Left colon (tissue), 2 donors: ENCODE data around the gene AGRN. TPM values are rescaled to one million over a fixed set of nuclear protein-coding genes. Genes with fewer than 3 reads are reported as not detected.

Experiments used
- ATAC-seq: fragments of 200-7000 bp; cut with Tn5 transposase; one replicate; pipeline ENCODE4 v1.9.1; 2020; ENCODE audit warnings: mild to moderate bottlenecking, moderate library complexity
- DNase-seq, 2 donors: peaks; one replicate each; pipeline ENCODE4 v3.0.0-alpha.2; 2020
- intact Hi-C, 2 donors: fragments of 100-400 bp; cut with DNase I in 1 of 2; cut with micrococcal nuclease in 1 of 2; formaldehyde crosslinking; loops; one replicate each; pipeline versions ENCODE4 v1.11.2 to v1.14.0; 2022; cut with DNase I, micrococcal nuclease
- total RNA-seq, 2 donors: library from RNA; stranded (reverse); fragmentation: NEBNext Ultra II Directional; extraction: Animal tissue kit (Norgen Biotek cat#: 25700); gene quantifications; one replicate each; pipeline ENCODE4 v1.2.1, GENCODE V29; 2021
- donor health status: DM: no; HTN: no; CAD: no.
- donor health status: DM: yes; HTN: yes; CAD: no.

AGRN gene
- total RNA-seq, 2 donors from 2014 or later: 54.0 to 59.5 TPM

DNA sequence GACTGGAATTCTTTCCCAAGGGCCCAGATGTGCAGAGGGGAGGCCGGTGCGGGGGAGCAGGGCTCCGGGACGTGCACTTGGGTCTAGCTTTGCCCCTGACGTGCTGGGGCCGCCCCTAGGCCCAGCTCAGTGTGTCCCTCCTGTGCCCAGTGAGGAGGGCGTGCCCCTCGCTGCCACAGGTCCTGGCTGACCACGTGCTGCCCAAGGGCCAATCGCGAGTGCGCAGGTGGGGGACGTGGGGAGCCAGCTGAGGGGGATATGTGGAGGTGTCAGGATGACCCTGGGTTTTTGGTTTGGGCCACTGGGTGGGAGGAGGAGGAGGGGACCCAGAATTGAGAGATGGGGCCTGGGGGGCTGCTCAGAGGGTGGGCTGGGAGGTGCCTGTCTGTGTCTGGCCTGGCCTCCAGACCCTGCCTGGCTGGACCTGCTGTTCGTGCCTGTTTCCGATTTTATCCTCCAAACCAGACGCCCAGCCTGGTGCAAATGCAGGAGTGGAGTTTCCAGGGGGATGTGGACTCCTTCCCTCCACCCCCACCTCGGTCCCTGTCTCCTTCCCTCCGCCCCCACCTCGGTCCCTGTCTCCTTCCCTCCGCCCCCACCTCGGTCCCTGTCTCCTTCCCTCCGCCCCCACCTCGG lies 60.3 kb downstream of the AGRN start:
- DNase-seq (peak; percentile 68 to 72), ATAC-seq (peak; percentile 82)
- intact Hi-C loops: no loop called here

DNA sequence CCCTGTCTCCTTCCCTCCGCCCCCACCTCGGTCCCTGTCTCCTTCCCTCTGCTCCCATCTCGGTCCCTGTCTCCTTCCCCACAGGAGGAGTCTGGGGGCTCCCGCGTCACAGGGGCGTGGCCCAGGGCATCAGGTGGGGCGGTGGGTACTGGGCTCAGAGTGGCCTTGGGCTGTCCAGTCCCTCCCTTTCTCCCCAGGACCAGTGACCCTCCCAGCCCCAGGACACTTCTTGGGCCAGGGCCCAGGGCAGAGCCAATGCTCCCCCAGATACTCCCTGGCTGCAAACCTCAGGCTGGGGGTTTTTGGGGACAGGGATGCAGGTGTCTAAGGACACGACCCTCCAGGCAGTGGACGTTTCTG lies 61.0 kb downstream of the AGRN start:
- ATAC-seq (no peak), DNase-seq (peak; percentile 12 to 28)
- intact Hi-C loops: no loop called here

DNA sequence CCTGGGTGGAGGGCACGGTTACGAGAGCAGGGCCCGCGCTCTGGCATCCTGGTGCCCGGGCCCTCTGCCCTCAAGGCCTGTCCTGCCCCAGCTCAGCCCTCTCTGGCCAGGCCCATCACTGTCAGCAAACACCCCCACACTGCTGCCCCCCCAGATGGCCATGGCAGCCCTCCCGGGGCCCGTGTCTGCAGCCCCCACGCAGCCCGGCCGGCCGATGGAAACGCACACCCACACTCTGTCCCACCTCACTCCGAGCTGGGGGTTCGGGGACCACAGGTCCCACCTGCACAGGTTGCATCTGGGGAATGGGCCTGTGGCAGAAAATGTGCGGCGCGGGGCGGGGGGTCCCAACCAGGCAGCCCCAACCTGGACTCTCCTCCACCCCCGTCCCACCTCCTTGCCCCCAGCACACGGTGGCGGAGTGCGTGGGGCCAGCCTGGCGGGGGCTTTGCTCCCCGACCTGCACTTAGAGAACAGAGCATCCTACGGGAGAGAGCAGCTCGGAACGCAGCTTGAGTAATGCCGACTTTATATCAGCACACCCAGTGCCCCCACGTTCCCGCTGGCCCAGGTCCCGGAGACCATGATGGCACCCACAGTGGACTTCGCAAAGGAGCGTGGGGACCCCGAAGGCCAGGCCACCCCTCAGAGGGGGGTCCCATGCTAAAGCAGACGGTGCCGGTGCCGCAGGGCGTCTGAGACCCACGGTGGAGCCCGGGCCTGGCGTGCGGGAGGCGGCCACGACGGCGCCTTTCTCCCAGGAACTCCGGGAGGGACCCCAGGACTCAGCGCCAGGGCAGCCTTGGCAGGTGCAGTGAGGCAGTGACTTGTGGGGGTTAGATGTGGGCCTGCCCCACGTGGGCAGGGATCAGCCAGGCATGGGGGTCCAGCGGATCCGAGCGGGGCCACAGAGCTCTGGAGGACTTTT lies 61.7 kb downstream of the AGRN start:
- ATAC-seq (no peak), DNase-seq (peak; percentile 4 to 27)
- intact Hi-C loops: no loop called here

DNA sequence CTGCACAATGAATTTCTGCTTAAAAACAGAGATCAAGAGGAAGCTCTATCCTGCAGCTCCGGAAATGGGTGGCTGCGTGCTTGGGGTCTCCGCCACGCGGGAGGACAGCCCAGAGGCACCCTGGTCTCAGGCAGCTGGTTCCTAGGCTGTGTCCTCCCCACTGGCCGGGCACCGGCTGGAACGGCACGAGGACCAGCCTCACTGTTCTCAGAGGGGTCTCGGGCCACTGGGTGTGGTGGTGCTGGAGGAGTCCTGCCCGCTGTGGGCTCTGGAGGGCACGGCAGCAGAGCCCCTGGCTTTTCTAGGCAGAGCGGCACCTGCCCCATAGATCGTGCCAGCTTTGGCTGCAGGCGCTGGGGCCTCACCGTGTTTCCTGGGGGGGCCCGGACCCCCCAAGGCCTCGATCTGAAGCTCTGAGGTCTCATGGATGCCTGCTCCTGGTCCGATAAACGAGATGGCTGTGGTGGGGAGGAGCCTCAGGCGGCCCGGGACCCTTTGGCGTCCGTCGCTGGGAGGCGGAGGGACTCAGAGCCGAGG lies 62.4 kb downstream of the AGRN start:
- intact Hi-C loops: no loop called here
- ATAC-seq: no peak
- DNase-seq: peak; percentile 4 to 27

DNA sequence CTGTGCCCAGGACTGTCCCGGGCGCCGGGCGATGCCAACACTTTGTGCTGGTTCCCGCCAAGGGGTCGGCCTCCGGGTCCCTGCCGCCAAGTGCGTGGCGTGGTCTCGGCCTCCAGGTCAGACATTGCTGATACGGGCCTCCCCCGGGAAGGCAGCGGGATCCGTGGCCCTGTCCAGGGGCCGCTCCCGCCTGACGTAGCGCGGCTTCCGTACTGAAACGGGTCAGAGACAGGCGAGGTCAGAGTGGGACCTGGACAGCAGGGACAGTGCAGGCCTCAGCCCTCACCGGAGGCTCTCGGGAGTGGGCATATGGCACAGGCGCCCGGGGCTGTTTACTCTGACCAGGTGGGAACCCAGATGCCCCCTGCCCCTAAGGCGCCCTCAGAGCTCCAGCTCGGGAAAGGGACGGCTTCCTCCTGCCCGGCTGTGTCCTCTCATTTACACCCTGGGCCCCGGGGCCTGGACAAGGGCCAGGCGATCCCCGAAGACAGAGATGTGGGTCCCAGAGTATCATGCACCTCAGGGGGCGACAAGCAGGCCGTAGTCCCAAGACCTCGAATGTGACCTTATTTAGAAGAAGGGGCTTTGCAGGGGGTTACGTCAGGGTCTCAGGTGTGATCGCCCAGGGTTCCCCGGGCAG lies 63.0 kb downstream of the AGRN start:
- ATAC-seq (no peak), DNase-seq (peak; percentile 6 to 20)
- intact Hi-C loops: no loop called here

DNA sequence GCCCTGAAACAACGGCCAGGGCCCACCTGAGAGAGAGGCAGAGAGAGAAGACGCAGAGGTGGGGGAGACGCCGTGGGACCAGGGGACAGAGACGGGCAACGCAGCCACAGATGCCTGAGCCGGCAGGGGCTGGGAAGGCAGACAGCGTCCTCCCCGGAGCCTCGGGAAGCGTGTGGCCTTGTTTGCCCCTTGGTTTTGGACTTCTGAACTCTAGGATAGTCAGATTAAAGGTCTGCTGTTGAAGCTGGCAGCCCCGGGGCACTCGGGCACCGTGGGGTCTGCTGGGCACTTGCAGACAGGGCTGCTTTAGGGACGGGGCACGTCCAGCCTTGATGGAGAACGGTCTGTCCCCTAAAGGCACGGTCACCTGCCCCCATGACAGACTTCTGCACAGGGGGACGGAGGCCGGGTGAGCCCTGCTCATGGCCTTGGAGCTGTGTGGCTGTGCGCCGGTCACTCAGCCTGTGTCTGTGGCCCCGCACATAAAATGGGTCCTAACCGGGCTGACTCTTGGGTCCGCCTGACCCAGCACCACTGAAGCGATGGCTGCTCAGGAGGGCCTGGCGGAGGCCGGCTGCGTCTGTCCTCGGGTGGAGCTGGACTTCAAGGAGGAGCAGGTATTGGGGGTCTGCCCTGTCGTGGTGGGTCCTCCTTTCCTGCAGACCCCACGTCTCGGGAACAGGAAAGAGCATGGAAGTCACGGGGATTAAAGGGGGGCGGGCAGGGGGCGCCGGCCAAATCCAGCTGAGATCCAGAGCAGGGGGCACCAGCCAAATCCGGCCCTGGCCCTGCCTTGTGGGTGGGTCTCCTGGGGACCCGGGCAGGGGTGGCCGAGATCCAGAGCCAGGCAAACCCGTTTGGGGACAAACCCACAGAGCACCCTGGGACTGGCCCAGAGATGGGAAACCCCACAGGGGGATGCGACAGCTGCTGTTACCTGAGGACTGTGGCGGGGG lies 63.8 kb downstream of the AGRN start:
- peak in 1 of 2 donors; percentile 21 for DNase-seq
- intact Hi-C loops: no loop called here
- no peak for ATAC-seq

DNA sequence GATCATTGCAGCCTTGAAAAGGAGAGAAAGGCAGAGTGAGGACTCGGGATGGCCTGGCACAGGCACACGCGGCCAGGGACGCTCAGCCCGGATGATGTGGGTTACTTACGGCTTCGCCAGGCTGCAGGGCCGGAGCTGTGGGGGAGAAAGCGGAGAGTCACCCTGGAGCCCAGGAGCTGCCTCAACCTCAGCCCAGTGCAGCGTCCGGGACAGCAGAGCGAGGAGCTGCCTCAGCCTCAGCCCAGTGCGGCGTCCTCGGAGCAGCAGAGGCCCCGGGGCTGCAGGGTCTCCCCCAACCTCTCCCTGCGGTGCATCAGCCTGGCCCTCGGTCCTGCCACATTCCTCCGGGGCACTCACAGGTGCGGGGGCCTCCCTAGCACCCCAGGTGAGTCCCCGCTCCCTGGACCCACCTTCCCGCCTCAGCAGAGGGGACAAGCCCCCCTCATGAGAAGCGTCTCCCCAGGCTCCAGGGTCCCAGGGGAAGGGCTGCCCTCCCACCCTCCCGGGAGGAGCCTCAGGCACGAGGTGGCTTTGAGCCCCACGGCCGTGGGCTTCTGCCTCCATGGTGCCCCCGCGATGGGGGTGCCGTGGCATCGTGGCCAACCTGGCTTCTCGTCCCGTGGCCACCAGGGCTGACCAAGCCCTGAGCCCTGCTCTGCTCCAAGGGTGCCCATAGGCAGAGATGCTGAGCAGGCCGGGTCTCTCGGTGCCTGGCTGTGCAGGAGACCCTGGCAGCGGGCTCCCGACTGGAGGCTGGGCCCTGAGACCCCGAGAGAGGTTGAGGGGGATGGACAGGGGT lies 64.7 kb downstream of the AGRN start:
- intact Hi-C loops: no loop called here

DNA sequence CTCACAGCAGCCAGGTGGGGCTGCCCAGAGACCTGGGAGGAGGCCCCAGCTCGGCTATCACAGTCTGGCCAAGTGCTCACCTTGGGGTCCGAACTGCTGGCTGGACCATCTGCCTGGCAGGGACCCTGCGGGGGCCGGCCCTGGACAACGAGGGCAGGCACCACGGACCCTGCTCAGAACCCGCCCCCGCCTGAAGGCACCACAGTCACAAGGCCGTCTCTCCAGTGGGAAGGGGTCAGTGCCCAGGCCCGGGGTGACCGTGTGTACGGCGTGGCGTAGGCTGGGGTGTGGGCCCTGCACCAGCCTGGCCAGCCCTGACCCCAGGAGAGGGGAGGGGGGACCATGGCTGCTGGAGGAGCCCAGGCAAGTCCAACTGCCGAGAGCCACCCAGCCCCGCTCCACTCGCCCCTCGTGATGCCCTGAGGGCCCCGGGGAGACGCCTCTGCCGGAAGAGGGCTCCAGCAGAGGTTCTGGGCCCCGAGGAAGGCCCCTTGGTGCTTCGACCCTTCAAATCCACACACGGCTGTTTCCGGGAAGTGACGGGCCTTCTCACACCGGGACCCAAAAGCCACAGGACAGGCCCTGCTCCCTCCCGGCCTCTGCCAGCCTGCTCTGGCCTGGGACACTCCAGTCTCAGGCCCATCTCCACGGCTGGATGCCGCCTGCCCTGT lies 65.4 kb downstream of the AGRN start:
- DNase-seq: peak; percentile 3 to 22
- no peak for ATAC-seq
- intact Hi-C loops: no loop called here

More for the DNA sequence above, 64.7 kb downstream of the AGRN start:
- ATAC-seq: no peak
- peak in 1 of 2 donors; percentile 22 for DNase-seq

DNA sequence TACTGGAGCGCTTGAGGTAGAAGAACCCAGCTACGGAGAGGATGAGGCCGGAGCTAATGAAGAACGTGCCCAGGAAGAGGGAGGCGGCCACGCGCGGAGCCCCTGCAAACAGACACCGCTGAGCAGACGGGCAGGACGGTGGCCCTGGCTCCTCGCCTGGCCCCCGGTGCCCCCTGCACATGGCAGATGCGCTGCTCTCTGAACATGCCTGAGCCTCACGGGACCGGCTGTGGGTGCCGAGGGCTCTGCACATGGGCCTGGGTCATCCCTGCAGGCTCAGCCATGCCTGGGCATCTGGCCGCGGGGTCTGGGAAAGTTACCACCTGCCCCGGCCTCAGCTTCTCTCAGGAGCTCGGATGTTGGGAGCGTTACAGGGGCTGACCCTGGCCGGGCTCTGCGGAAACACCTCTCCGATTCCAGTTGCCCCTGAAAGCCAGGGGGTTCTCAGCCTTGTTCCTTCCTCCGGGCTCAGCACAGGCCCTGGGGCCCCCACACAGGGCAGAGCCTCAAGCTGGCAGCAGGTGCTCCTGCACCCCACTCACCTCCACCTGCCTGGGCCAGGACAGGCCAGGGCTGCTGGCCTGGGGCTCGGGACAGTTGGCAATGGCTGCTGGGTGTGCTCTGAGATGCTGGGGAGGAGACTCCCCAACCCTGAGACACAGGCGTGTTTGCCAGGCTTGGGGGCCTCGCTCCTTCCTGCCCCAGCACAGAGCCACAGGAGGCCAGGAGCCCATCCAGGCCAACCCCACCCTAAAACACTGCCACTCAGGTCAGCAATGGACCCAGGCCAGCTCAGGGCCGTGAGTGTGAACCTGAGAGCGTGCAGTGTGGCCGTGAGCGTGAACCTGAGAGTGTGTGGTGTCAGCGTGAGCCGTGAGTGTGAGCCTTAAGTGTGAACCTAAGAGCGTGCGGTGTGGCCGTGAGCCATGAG lies 66.3 kb downstream of the AGRN start:
- intact Hi-C loops: no loop called here
- DNase-seq (peak in 1 of 2 donors; percentile 22), ATAC-seq (no peak)

DNA sequence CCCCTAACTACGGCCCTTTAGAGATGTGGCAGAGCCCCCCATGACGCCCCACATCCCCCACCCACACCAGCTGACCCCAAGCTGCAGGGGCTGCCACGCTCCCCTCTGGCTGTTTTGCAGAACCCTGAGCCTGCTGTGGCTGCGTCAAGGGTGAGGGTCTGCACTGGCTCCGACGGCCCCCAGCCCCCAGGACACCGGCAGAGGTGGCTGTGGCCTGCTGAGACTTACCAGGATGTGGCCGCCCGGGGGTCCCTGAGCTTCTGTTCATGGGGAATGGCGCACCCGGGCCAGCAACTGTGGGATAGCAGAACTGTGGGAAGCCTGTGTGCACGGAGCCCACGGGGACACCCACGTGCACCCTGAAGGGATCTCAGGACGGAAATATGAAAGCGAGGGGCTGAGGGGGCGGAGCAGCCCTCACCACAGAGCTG lies 67.0 kb downstream of the AGRN start:
- DNase-seq (peak in 1 of 2 donors; percentile 15), ATAC-seq (no peak)
- intact Hi-C loops: no loop called here

DNA sequence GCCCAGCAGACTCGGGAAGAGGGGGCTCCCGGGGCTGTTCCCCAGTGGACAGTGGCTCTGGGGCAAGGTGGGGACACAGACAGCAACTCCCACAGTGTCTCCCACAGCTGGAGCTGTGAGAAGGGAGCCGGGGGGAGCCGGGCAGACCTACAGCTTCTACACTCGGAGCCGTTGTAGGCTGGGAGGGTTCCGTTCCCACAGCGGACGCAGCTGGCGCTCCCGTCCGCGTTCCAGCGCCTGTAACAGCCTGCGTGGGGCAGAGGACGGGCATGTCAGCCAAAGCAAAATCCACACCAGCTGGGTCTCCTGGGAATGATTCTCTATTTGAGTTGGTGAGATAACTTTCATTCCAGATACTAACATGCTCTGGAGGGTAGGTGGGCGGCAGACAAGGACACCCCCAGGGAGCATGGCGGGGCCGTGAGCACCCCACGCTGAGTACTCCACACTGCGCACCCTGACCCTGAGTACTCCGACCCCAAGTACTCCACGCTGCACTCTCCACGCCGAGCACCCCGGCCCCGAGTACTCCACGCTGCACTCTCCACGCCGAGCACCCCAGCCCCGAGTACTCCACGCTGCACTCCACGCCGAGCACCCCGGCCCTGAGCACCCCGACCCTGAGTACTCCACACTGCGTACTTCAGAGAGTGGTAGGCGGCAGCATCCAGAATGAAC lies 67.6 kb downstream of the AGRN start:
- DNase-seq (peak in 1 of 2 donors; percentile 18), ATAC-seq (no peak)
- intact Hi-C loops: no loop called here

DNA sequence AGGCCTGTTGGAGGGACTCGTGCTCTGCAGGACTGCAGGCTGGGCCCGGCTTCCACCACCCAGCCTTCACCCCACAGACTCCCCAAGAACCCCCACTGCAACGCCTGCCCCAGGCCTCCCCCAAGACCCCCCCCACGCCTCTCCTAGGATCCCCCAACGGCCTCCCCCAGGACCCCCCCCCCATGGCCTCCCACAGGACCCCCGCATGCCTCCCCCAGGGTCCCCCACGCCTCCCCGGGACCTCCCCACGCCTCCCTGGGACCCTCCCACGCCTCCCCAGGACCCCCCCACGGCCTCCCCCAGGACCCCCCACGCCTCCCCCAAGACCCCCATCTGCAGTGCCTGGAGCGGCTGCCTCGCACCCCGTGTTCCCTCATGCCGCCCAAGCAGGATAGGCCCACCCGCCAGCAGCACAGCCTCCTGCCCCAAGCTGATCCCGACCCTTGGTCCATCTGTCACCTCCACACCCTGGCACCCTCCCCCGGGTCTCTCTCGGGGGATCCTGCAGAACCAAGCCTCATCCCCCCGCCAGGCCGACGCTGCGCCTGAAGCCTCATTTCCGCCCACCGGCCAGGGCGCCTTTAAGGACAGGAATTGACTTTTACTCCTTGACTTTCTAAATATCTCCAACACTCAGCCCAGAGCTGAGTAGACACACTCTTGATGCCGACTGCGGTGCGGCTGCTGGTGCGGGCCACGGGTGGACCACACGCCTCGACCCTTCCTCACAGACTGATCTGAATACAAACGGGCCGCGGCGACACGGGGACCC lies 68.3 kb downstream of the AGRN start:
- no peak for ATAC-seq
- DNase-seq: peak in 1 of 2 donors; percentile 16

DNA sequence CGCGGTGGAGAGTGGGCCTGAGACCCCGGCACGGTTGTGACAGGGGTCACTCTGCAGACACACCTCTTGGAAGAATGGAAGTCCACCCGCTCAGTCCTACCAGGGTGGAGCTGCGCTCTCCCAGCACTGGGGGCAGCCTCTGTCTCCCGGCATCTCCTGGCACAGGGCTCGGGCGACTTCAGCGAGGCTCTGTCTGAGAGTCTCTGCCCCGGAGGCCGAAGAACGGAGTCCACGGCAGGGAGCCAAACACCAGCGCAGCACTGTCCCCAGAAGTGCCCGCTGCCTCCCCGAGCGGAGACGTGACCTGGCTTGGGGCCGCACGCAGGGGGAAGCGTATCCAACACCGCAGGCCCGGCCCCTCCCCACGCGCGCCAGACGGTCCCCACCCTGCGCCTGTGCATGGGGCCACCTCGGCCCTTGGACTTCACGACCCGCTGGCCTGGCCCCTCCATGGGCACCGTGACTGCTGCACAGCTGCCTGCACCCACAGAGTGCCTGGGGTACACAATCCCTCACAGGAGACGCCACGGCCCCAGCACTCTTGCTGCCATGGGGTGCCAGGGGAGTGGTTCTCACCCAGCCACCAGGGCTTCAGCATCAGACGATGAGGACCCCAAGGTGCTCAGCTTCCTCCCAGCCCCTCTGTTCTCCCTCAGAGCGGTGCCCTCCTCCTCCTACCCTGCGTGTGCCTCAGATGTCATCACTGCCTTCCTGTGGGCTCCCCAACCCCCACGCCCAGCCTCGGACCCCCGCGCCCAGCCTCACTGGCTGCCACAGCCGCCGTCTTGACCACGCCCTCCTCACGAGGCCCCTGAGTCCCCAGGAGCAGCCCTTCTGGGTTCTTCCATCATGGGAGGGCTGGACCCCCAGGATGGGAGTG lies 69.1 kb downstream of the AGRN start:
- ATAC-seq (no peak), DNase-seq (peak; percentile 3 to 18)
- intact Hi-C loops: no loop called here

More for the DNA sequence above, 68.3 kb downstream of the AGRN start:
- intact Hi-C loops: no loop called here
